NOMO-1 (cell line): ENCODE measurements around the gene PEX5.
A peak's percentile ranks its signal among the peaks of the same experiment; 100 is the strongest.
"Not testable (repeated sequence)": the region's sequence is repeated elsewhere in the genome, so short reads cannot be mapped to it uniquely, and the experiment has no call there.

Experiments
- DNase-seq, 2 experiments: peaks; one replicate each; lab custom pipeline; 2025; ENCODE audit not compliant: unreplicated experiment in 2 of 2; lab: John Stamatoyannopoulos, UW

PEX5 gene

GRCh38 chr12:7158781-7159609 lies 30.5 kb upstream of the PEX5 start:
- DNase-seq, result no peak

GRCh38 chr12:7160183-7160582 lies 29.3 kb upstream of the PEX5 start:
- no peak for DNase-seq

DNA sequence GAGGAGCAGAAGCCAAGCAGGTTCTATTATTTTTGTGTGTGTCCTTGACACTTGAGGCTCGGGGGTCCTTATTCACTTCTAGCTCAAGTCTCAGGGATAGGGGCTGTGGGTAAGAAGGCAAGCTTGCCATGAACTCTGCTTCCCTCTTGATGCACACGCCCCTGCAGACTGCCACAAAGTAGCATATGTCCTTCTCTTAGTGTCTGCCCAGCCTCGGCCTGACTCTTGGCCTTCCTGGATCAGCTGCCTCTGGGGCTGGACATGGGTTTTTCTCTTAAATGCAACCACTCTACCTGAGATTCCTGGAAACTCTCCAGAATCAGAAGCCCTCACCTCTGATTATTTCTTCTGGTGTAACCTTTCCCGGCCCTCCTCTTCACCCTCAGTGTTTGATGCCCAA lies 28.2 kb upstream of the PEX5 start:
- DNase-seq, result no peak

DNA sequence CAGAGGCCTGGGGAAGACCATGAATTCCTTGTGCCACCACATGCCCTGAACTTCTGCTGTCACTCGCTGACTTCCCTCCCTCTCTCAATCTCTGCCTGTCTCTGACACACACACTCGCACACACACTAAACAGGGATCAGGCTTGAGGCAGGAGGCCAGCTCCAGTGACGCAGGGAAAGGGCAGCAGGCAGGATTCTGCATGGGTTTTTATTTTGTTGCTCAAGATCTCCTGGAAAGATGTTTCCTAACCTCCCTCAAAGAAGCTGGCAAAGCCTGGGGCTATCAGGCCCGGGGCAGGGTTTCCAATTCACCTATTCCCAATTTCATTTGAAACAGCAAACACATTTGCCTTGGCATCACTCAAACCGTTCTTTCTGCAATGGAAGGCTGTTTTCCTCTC lies 27.7 kb upstream of the PEX5 start:
- DNase-seq, result no peak

- no peak for DNase-seq
Observed at GRCh38 chr12:7162691-7163114, 26.8 kb upstream of the PEX5 start.

- no peak for DNase-seq
Observed at GRCh38 chr12:7169951-7170350, 19.5 kb upstream of the PEX5 start.

DNA sequence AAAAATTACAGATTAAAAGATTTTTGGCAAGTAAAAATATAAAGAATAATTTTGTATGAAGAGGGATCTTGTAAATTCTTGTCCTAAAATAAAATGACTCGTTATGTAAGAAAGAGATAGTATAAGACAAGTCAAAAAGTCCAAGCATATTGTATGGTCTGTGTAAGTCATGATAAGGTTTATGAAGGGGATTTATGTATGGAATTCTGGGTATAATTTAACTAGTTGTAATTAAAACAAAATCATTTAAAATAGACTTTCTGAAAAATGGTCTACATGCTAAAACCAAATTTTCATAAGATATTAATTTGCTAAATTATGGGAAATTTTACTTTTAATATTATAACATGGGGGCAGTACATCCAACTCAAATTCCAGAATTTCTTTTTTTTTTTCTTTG lies 17.6 kb upstream of the PEX5 start:
- no peak for DNase-seq

- no peak for DNase-seq
Observed at GRCh38 chr12:7175493-7175892, 14.0 kb upstream of the PEX5 start.

DNA sequence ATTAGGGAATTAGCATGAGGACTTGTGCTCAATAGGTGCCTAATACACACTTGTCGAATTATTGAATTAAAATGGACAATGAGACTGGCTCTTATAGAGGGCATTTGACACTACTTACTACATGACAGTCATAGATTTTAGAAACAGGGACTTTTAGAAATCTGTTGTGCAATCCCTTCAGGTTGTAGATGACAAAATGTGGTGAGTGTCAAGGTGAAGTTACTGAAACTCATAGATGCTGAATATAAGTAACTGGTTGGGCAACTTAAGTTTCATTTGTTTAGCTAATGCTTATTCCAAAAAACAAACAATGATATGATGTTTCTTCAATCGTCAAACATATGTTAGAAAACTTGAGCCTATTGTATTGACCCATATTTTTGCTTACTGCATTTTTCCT lies 12.9 kb upstream of the PEX5 start:
- no peak for DNase-seq

- DNase-seq, result no peak
Observed at GRCh38 chr12:7178481-7178880, 11.0 kb upstream of the PEX5 start.

- no peak for DNase-seq
Observed at GRCh38 chr12:7180685-7181084, 8.8 kb upstream of the PEX5 start.

- not testable (repeated sequence) for DNase-seq
Observed at GRCh38 chr12:7186058-7186457, 3.4 kb upstream of the PEX5 start.

- peak; percentile 57 to 58 for DNase-seq
Observed at GRCh38 chr12:7188562-7189397, 706 bp upstream of the PEX5 start.

- no peak for DNase-seq
Observed at GRCh38 chr12:7190268-7191055, 976 bp downstream of the PEX5 start.

GRCh38 chr12:7193674-7194073 lies 4.2 kb downstream of the PEX5 start:
- DNase-seq, result no peak

GRCh38 chr12:7197841-7198240 lies 8.4 kb downstream of the PEX5 start:
- DNase-seq, result no peak

GRCh38 chr12:7203109-7203508 lies 13.6 kb downstream of the PEX5 start:
- no peak for DNase-seq

DNA sequence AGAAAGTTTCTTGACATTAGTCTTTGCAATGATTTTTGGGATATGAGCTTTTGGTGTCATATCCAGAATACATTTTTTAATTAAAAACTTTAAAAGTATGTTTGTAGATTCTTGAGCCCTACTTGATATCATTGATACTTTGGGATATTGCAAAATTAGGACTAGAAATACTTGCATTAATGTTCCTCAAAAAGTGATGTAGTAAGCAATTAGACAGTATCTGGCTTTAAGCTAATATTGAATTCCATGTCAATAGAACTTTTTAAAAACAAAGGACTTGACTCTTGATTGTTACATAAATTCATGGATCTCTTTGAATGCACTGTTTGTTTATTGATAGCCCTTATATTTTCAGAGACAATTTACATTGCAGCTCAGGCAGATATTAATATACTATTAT lies 15.6 kb downstream of the PEX5 start:
- DNase-seq, result no peak

- no peak for DNase-seq
Observed at GRCh38 chr12:7206691-7207090, 17.2 kb downstream of the PEX5 start.

- no peak for DNase-seq
Observed at GRCh38 chr12:7207866-7208625, 18.6 kb downstream of the PEX5 start.
